Liver (tissue), 9 donors: ENCODE results near the gene SH2D5. TPM values are rescaled to one million over a fixed set of nuclear protein-coding genes. Genes with fewer than 3 reads are reported as not detected.

Experiments used
- DNase-seq: peaks from one replicate; pipeline ENCODE4 v3.0.0-alpha.2; 2017; ENCODE audit warnings: low spot score
- H3K27ac ChIP-seq, 2 donors: one replicate each; pipeline ENCODE4 v1.7.0; 2013; ENCODE audit warnings: inconsistent platforms in 2 of 2, low read length in 2 of 2, control low read depth in 1 of 2, low read depth in 1 of 2, mild to moderate bottlenecking in 1 of 2
- H3K27me3 ChIP-seq, 4 donors: one replicate each; pipeline versions ENCODE4 v1.6.1 to v1.7.0; 2013; ENCODE audit warnings: low read length in 3 of 4, inconsistent platforms in 1 of 4, mild to moderate bottlenecking in 1 of 4, moderate library complexity in 1 of 4; ENCODE audit not compliant: control insufficient read depth in 4 of 4, insufficient read depth in 4 of 4
- H3K36me3 ChIP-seq, 4 donors: one replicate each; pipeline versions ENCODE4 v1.6.1 to v1.7.0; 2013; ENCODE audit warnings: low read length in 3 of 4, mild to moderate bottlenecking in 3 of 4, low read depth in 1 of 4, moderate library complexity in 1 of 4; ENCODE audit not compliant: control insufficient read depth in 4 of 4, insufficient read depth in 3 of 4
- H3K4me1 ChIP-seq, 4 donors: one replicate each; pipeline versions ENCODE4 v1.6.1 to v1.7.0; 2013; ENCODE audit warnings: low read length in 3 of 4, mild to moderate bottlenecking in 3 of 4, moderate library complexity in 1 of 4; ENCODE audit not compliant: control insufficient read depth in 4 of 4, insufficient read depth in 4 of 4
- H3K4me3 ChIP-seq, 3 donors: one replicate each; pipeline versions ENCODE4 v1.6.1 to v1.7.0; 2013; ENCODE audit warnings: low read length in 3 of 3, control low read depth in 1 of 3, low read depth in 1 of 3, mild to moderate bottlenecking in 1 of 3
- H3K9ac ChIP-seq, 2 donors: one replicate each; pipeline ENCODE4 v1.7.0; 2013; ENCODE audit warnings: low read length in 2 of 2, mild to moderate bottlenecking in 2 of 2, moderate library complexity in 2 of 2, control low read depth in 1 of 2, low read depth in 1 of 2
- H3K9me3 ChIP-seq, 4 donors: one replicate each; pipeline versions ENCODE4 v1.6.1 to v1.7.0; 2013; ENCODE audit warnings: low read length in 3 of 4; ENCODE audit not compliant: control insufficient read depth in 4 of 4
- ATF3 ChIP-seq: IDR thresholded peaks from 2 replicates; pipeline ENCODE4 v1.6.1; 2016; ENCODE audit warnings: antibody characterized with exemption
- CTCF ChIP-seq: fragments of 150-350 bp; IDR thresholded peaks from 2 replicates; pipeline ENCODE4 v1.5.1; 2017; ENCODE audit warnings: improper control_type of control experiment, low read depth, low read length; ENCODE audit not compliant: missing input control
- EGR1 ChIP-seq, 2 donors: IDR thresholded peaks; 2 replicates each; pipeline ENCODE4 v1.6.1; 2016 to 2018; ENCODE audit warnings: antibody characterized with exemption in 2 of 2, low read depth in 2 of 2
- FOXA1 ChIP-seq: IDR thresholded peaks from 2 replicates; pipeline ENCODE4 v1.6.1; 2016; ENCODE audit warnings: antibody characterized with exemption
- FOXA2 ChIP-seq: IDR thresholded peaks from 2 replicates; pipeline ENCODE4 v1.6.1; 2016; ENCODE audit warnings: antibody characterized with exemption
- GABPA ChIP-seq, 2 donors: IDR thresholded peaks in 1 of 2; conservative IDR thresholded peaks in 1 of 2; 2 replicates each; pipeline ENCODE4 v1.6.1; 2016; ENCODE audit warnings: antibody characterized with exemption in 2 of 2, mild to moderate bottlenecking in 1 of 2, moderate library complexity in 1 of 2
- HNF4A ChIP-seq, 2 donors: conservative IDR thresholded peaks; 2 replicates each; pipeline ENCODE4 v1.6.1; 2016; ENCODE audit warnings: antibody characterized with exemption in 2 of 2, mild to moderate bottlenecking in 2 of 2
- HNF4G ChIP-seq: IDR thresholded peaks from 2 replicates; pipeline ENCODE4 v1.6.1; 2016; ENCODE audit warnings: antibody characterized with exemption
- JUND ChIP-seq, 2 donors: IDR thresholded peaks; 2 replicates each; pipeline ENCODE4 v1.6.1; 2016; ENCODE audit warnings: antibody characterized with exemption in 2 of 2
- NR2F2 ChIP-seq: IDR thresholded peaks from 2 replicates; pipeline ENCODE4 v1.6.1; 2016; ENCODE audit warnings: antibody characterized with exemption
- RAD21 ChIP-seq, 2 donors: IDR thresholded peaks; 2 replicates each; pipeline ENCODE4 v1.6.1; 2016; ENCODE audit warnings: antibody characterized with exemption in 2 of 2, mild to moderate bottlenecking in 2 of 2
- RXRA ChIP-seq, 2 donors: IDR thresholded peaks; 2 replicates each; pipeline ENCODE4 v1.6.1; 2017 to 2018; ENCODE audit warnings: antibody characterized with exemption in 2 of 2, mild to moderate bottlenecking in 1 of 2
- SP1 ChIP-seq: IDR thresholded peaks from 2 replicates; pipeline ENCODE4 v1.6.1; 2018; ENCODE audit warnings: antibody characterized with exemption, mild to moderate bottlenecking
- TAF1 ChIP-seq: conservative IDR thresholded peaks from 2 replicates; pipeline ENCODE4 v1.6.1; 2016; ENCODE audit warnings: antibody characterized with exemption, mild to moderate bottlenecking
- YY1 ChIP-seq: IDR thresholded peaks from 2 replicates; pipeline ENCODE4 v1.6.1; 2016; ENCODE audit warnings: antibody characterized with exemption, mild to moderate bottlenecking
- WGBS: extraction: QIAGEN DNeasy Blood & Tissue Kit; methylation state at CpG from one replicate; pipeline ENCODE4 v1.1.7; 2013; 5-methylcytosine and 5-hydroxymethylcytosine counted together
- polyA plus RNA-seq, 2 donors: library from polyadenylated mRNA; stranded (reverse) in 1 of 2; unstranded in 1 of 2; fragments of 200-250 nt in 1 of 2; fragments of >200 nt in 1 of 2; fragmentation: Nextera tagmentation in 1 of 2; extraction: Ambion mirVana in 1 of 2; gene quantifications; one replicate each; pipeline versions ENCODE4 v1.2.1 to v1.2.3, GENCODE V29; 2013 to 2015
- total RNA-seq, 2 donors: library from RNA; depleted of rRNA; stranded (reverse); fragments of >200 nt; gene quantifications; one replicate each; pipeline ENCODE4 v1.2.3, GENCODE V29; 2014
- TF ChIP-seq, protein P1 (sequence below): IDR thresholded peaks from 2 replicates; pipeline ENCODE4 v1.6.1; 2016; ENCODE audit warnings: antibody characterized with exemption
- TF ChIP-seq, protein P2 (sequence below): IDR thresholded peaks from 2 replicates; pipeline ENCODE4 v1.6.1; 2016; ENCODE audit warnings: antibody characterized with exemption, mild to moderate bottlenecking
- TF ChIP-seq, protein P3 (sequence below): IDR thresholded peaks from 2 replicates; pipeline ENCODE4 v1.6.1; 2016; ENCODE audit warnings: antibody characterized with exemption
- donor health status: healthy.
- donor health status: healthy.
- donor health status: healthy.
- donor health status: healthy.
- donor health status: healthy.

Gene SH2D5
- total and polyA plus RNA-seq, 4 donors: 0.05 TPM; not detected in 3

DNA sequence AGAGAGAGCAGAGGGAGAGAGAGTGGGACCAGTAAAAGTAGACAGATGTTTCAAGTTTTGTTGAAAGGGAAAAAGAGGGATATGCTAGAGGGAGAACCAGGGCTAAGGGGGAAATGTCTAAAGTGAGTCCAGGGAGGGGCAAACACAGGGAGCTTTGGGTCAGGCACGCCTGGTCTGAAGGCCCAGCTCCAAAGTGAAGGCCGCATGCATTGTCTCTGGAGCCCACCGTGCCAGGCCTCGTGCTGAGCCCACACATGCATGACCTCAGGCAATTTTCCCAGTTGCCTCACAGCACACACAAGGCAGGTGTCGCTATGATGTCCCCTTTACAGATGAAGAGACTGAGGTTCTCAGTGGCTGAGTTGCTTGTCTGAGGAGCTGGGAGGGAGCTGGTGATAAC is 30.7 kb downstream of the SH2D5 start:
- Histone ChIP-seq H3K36me3 (no peaks in the 10 kb centered on the region), H3K27ac (no peak overlapping the region), H3K9ac (no peak overlapping the region), H3K4me3 (no peak overlapping the region), H3K4me1 (peaks cover 0 to 3% (median 2%) of the 10 kb centered on the region in 4 donors), H3K27me3 (no peaks in the 10 kb centered on the region), H3K9me3 (no peaks in the 10 kb centered on the region)
- TF ChIP-seq, protein P1, sequence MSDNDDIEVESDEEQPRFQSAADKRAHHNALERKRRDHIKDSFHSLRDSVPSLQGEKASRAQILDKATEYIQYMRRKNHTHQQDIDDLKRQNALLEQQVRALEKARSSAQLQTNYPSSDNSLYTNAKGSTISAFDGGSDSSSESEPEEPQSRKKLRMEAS: no peak
- TF ChIP-seq RXRA (IDR thresholded peaks at IDR 0.05) (no peak), ATF3 (no peak), EGR1 (IDR thresholded peaks at IDR 0.05; ENCODE audit: low read depth in 2 of 2) (no peak), JUND (IDR thresholded peaks at IDR 0.05) (no peak), TAF1 (no peak), HNF4G (no peak), FOXA1 (no peak), GABPA (IDR thresholded peaks at IDR 0.05 in 1 of 2, conservative IDR thresholded peaks at IDR 0.05 in 1 of 2) (no peak), HNF4A (conservative IDR thresholded peaks at IDR 0.05) (no peak), SP1 (no peak), RAD21 (IDR thresholded peaks at IDR 0.05) (no peak), CTCF (no peak), FOXA2 (no peak), YY1 (no peak), NR2F2 (no peak)
- TF ChIP-seq, protein P2, sequence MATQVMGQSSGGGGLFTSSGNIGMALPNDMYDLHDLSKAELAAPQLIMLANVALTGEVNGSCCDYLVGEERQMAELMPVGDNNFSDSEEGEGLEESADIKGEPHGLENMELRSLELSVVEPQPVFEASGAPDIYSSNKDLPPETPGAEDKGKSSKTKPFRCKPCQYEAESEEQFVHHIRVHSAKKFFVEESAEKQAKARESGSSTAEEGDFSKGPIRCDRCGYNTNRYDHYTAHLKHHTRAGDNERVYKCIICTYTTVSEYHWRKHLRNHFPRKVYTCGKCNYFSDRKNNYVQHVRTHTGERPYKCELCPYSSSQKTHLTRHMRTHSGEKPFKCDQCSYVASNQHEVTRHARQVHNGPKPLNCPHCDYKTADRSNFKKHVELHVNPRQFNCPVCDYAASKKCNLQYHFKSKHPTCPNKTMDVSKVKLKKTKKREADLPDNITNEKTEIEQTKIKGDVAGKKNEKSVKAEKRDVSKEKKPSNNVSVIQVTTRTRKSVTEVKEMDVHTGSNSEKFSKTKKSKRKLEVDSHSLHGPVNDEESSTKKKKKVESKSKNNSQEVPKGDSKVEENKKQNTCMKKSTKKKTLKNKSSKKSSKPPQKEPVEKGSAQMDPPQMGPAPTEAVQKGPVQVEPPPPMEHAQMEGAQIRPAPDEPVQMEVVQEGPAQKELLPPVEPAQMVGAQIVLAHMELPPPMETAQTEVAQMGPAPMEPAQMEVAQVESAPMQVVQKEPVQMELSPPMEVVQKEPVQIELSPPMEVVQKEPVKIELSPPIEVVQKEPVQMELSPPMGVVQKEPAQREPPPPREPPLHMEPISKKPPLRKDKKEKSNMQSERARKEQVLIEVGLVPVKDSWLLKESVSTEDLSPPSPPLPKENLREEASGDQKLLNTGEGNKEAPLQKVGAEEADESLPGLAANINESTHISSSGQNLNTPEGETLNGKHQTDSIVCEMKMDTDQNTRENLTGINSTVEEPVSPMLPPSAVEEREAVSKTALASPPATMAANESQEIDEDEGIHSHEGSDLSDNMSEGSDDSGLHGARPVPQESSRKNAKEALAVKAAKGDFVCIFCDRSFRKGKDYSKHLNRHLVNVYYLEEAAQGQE: no peak
- TF ChIP-seq, protein P3, sequence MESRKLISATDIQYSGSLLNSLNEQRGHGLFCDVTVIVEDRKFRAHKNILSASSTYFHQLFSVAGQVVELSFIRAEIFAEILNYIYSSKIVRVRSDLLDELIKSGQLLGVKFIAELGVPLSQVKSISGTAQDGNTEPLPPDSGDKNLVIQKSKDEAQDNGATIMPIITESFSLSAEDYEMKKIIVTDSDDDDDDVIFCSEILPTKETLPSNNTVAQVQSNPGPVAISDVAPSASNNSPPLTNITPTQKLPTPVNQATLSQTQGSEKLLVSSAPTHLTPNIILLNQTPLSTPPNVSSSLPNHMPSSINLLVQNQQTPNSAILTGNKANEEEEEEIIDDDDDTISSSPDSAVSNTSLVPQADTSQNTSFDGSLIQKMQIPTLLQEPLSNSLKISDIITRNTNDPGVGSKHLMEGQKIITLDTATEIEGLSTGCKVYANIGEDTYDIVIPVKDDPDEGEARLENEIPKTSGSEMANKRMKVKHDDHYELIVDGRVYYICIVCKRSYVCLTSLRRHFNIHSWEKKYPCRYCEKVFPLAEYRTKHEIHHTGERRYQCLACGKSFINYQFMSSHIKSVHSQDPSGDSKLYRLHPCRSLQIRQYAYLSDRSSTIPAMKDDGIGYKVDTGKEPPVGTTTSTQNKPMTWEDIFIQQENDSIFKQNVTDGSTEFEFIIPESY: no peak
- no peak for DNase-seq
- WGBS: 93% methylated on average over 5 of the region's 5 CpGs
